Smooth muscle cell (in vitro differentiated cells): ENCODE data around the gene NPIPA8. TPM values are rescaled to one million over a fixed set of nuclear protein-coding genes. Genes with fewer than 3 reads are reported as not detected.

ENCODE experiments used
- microRNA-seq: library from miRNA; unstranded; fragments of <30 nt; microRNA quantifications from one replicate; pipeline ENCODE4, GENCODE V29; 2016; ENCODE audit warnings: borderline number of aligned reads
- polyA plus RNA-seq: library from polyadenylated mRNA; unstranded; fragments of >200 nt; fragmentation: Nextera tagmentation; extraction: Ambion mirVana; gene quantifications from 2 replicates; pipeline ENCODE4 v1.2.1, GENCODE V29; 2016
- small RNA-seq: library from RNA; depleted of rRNA; stranded (forward); fragments of <200 nt; gene quantifications from one replicate; pipeline ENCODE3, GENCODE V24; 2014
- total RNA-seq: library from RNA; depleted of rRNA; stranded (reverse); fragments of >200 nt; gene quantifications from 2 replicates; pipeline ENCODE4 v1.2.3, GENCODE V29; 2014

Gene NPIPA8
- total and polyA plus RNA-seq, 2 experiments from 2014 or later = not detected

Small RNA genes lying within 50 kb of the gene (microRNA-seq; reads per million reads assigned to microRNA genes)
- gene MIR6511A4 (not detected), gene MIR6770-3 (not detected)

Small RNA genes lying within 50 kb of the gene (small RNA-seq; reads per million reads assigned to genes)
- gene AC126755.6 = not detected
- not detected for gene MIR6511A4
- gene MIR6770-3 = not detected

Other genes with a start within 250 kb of the NPIPA8 start
- gene NOMO2, start 225.4 kb upstream of the NPIPA8 start, total RNA-seq = 67.7 and 87.1 TPM in 2 replicates
- gene NOMO2, start 225.4 kb upstream of the NPIPA8 start, polyA plus RNA-seq = 114 and 125 TPM in 2 replicates